ENCODE results near the gene OR6N1.

Gene OR6N1

DNA sequence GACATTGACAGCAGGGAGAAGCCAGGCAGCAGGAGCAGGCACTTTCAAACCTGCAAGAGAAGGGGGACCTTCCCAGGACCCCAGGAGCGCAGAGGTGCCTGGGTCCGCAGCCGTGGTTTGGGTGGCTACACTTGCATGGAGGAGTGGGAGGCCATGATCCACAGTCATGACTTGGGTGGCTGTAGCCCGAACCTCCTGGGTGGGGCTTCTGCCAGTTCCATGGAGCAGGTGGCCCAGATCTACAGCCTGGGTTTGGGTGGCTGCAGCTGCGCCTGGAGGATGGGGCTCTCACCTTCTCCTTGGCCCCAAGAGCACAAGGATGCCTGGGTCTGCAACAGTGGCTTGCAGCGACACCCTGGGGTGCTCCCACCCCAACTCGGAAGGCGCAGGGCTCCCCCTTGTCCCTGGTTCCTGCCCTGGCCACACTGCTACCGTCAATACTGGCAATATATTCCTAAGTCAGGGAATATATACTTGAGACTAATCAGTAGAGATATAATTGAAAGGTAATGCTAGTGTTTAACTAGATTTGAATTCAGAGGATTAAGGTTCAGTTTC lies 19.8 kb downstream of the OR6N1 start:
- no peak for DNase-seq (ENCODE audit: low spot score)

DNA sequence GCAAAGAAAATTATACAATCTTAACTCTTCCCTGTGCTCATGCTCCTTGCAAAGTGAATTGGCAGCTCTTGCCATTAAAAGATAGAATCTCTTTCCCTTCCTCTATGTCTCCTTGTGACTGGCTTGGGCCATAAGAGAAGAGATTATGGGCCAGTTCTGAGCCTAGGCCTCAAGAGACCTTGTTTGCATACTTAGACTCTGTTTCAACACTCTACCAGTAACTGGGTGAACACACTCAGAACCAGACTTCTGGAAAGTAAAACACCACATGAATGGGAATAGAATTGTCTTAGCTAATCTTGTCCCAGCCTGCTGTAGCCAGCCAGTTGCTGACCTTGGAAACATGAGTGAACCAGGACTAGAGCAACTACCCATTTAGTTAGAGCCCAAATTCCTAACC lies 36.1 kb downstream of the OR6N1 start:
- DNase-seq (ENCODE audit: low spot score): no peak

DNA sequence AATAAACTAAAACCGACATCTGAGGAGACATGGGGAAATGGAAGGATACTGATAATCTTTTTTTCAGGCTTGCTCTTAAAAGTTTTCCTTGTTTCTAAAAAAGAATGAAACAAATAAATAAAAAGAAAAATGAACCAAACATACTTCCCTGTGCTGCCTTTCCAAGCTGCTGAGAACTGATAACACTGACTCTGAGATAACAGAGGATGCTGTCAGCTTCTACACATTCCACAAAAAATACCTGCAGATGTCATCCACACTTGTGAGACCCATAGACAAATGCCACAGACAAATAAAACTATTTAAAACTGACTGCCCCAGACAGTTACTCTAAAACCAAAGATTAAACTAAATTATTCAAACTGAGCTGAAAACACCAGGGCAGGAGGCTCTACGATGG lies 39.5 kb downstream of the OR6N1 start:
- DNase-seq (ENCODE audit: low spot score): no peak

GRCh38 chr1:158731707-158732106 lies 40.3 kb downstream of the OR6N1 start:
- no peak for DNase-seq (ENCODE audit: low spot score)

GRCh38 chr1:158730453-158730852 lies 41.5 kb downstream of the OR6N1 start:
- DNase-seq (ENCODE audit: low spot score): no peak

DNA sequence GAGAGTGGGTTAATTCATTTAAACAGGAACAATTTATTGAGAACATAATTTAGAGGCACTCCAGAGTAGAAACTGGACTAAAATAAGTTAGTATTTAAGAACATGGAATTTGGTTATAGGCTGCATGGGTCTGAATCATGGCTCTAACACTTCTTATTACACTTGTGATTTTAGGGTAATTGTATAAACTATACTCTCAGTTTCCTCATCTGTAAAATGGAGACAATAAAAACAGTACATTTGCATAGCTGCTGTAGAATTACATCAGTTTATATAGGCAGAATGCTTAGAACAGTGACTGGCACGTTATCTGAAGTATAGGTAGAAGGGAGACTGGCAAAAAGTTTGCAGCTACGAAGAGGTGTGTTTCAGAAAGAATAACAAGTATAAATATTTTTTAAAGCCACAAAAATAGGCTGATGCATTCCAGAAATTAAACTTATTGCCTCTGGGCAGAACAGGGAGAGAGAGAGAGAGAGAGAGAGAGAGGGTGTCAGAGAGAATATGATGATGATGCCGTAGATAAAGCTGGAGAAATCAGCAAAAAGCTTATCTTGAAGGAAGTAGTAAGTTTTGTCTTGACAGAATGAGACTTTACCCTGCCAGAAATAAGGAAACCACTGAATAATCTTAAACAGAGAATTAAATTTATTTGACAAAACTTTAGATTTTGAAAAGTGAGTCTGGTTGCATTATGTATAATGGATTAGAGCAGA lies 43.3 kb downstream of the OR6N1 start:
- no peak for DNase-seq (ENCODE audit: low spot score)

- DNase-seq (ENCODE audit: low spot score): no peak
Measured at GRCh38 chr1:158724442-158724841, 47.6 kb downstream of the OR6N1 start.

DNA sequence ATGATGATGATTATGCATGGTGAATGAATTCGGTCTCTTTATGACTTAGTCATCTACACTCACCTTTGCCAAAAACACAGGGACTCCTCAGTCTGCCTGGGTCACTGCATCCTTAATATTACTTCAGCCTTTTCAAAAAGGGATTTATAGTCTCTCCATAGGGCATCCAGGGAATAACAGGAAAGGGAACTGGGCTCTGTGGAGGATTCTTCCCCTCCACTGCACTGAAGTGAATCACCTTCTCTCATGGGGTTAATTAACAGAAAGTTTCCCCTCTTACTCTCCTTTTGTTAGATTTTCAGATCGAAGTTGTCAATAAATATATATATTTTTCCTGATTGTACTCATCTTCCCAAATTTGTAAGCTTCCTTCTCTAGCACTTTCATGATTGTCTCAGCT lies 51.4 kb downstream of the OR6N1 start, which contains the start of gene OR6K3:
Gene OR6K3, minus strand, starts transcription at position 101 of the 400 bp plus-strand sequence. CDS start 2,605 bp downstream, outside the sequence.
- DNase-seq (ENCODE audit: low spot score): no peak

GRCh38 chr1:158719664-158720063 lies 52.3 kb downstream of the OR6N1 start:
- no peak for DNase-seq (ENCODE audit: low spot score)

DNA sequence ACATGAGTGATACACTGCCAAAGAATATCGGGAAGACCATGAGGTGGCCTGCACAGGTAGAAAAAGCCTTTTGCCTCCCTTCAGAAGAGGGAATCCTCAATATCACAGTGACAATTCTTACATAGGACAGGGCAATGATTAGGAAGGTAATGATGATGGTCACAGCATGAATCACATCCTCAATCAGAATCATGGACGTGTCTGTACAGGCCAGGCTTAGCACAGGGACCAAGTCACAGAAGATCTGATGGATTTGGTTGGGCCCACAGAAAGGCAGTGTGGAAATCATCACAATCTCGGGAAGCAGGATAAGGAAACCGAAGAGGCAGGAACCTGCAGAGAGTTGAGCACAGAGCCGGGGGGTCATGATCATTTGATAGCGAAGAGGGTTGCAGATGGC lies 54.7 kb downstream of the OR6N1 start:
- DNase-seq (ENCODE audit: low spot score): no peak

DNA sequence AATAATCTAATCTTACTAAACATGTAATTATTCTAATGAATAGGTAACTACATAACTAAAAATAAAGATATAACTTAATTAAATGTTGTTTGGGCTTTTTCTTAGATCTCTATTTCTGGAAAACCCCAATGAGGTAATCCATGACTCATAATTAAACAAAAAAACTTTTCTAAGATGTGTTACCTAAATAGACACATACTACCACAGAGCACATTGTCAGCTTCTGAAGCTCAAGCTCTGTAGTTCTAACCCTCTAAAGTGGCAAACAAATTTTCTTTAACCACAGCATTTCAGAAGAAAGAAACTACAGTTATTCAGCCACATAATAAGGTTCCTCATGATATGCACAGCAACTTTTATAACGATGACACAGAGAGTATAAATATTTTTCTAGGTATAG lies 55.7 kb downstream of the OR6N1 start:
- DNase-seq (ENCODE audit: low spot score): no peak

GRCh38 chr1:158714754-158715153 lies 57.2 kb downstream of the OR6N1 start:
- no peak for DNase-seq (ENCODE audit: low spot score)
